GM18951 (cell line): ENCODE measurements around the gene THSD4.
"Not testable (repeated sequence)": the region's sequence is repeated elsewhere in the genome, so short reads cannot be mapped to it uniquely, and the experiment has no call there.

Experiments
- POLR2A ChIP-seq: IDR thresholded peaks from 4 replicates; pipeline ENCODE4 v1.6.1; 2011; ENCODE audit warnings: mild to moderate bottlenecking; ENCODE audit not compliant: insufficient read length, insufficient read depth; ENCODE audit errors: extremely low read depth
- in situ Hi-C: fragments of 300-500 bp; cut with MboI; formaldehyde crosslinking; loops from one replicate; pipeline ENCODE4 v1.12.0; 2022; ENCODE audit warnings: low sequenced_read_pairs, mixed read lengths, inconsistent platforms; ENCODE audit not compliant: unreplicated experiment

The THSD4 gene

GRCh38 chr15:71249986-71250385 lies 134.7 kb downstream of the THSD4 start:
- in situ Hi-C loops: no loop called here
- TF ChIP-seq POLR2A: no peak

- in situ Hi-C loops: no loop called here
- no peak for TF ChIP-seq POLR2A
These were observed 135.8 kb downstream of the THSD4 start for GRCh38 chr15:71250936-71251583.

- in situ Hi-C loops: no loop called here
- no peak for TF ChIP-seq POLR2A
These were observed 136.3 kb downstream of the THSD4 start for GRCh38 chr15:71251584-71252043.

GRCh38 chr15:71252044-71252739 lies 136.9 kb downstream of the THSD4 start:
- no peak for TF ChIP-seq POLR2A
- in situ Hi-C loops: no loop called here

GRCh38 chr15:71252740-71253047 lies 137.4 kb downstream of the THSD4 start:
- no peak for TF ChIP-seq POLR2A
- in situ Hi-C loops: no loop called here

- no peak for TF ChIP-seq POLR2A
- in situ Hi-C loops: no loop called here
These were observed 139.2 kb downstream of the THSD4 start for GRCh38 chr15:71254491-71254890.

- in situ Hi-C loops: no loop called here
- no peak for TF ChIP-seq POLR2A
These were observed 141.8 kb downstream of the THSD4 start for GRCh38 chr15:71256934-71257664.

- in situ Hi-C loops: no loop called here
- TF ChIP-seq POLR2A: no peak
These were observed 144.6 kb downstream of the THSD4 start for GRCh38 chr15:71259866-71260265.

GRCh38 chr15:71261418-71261817 lies 146.1 kb downstream of the THSD4 start:
- in situ Hi-C loops: no loop called here
- TF ChIP-seq POLR2A: no peak

- in situ Hi-C loops: no loop called here
These were observed 146.6 kb downstream of the THSD4 start for GRCh38 chr15:71261909-71262308.

GRCh38 chr15:71262599-71262998 lies 147.3 kb downstream of the THSD4 start:
- no peak for TF ChIP-seq POLR2A
- in situ Hi-C loops: no loop called here

More at GRCh38 chr15:71261909-71262308, 146.6 kb downstream of the THSD4 start:
- no peak for TF ChIP-seq POLR2A

GRCh38 chr15:71265606-71266005 lies 150.3 kb downstream of the THSD4 start:
- in situ Hi-C loops: not testable (repeated sequence)

- TF ChIP-seq POLR2A: no peak
- in situ Hi-C loops: no loop called here
These were observed 156.1 kb downstream of the THSD4 start for GRCh38 chr15:71271327-71271726.

GRCh38 chr15:71272932-71273331 lies 157.7 kb downstream of the THSD4 start:
- in situ Hi-C loops: no loop called here
- no peak for TF ChIP-seq POLR2A
